Prostate gland (tissue), 2 donors: ENCODE measurements around the gene INPP5D. TPM values are rescaled to one million over a fixed set of nuclear protein-coding genes. Genes with fewer than 3 reads are reported as not detected.

Source experiments
- DNase-seq: peaks from one replicate; pipeline ENCODE4 v3.0.0-alpha.2; 2019; ENCODE audit warnings: low spot score
- H3K27ac ChIP-seq, 2 donors: fragments of 200-600 bp; sonication (generic); 2 replicates each; pipeline ENCODE4 v1.5.1; 2017 to 2019
- H3K27me3 ChIP-seq: fragments of 200-600 bp; sonication (generic); replicated peaks from 2 replicates; pipeline ENCODE4 v1.5.1; 2019; ENCODE audit not compliant: insufficient read depth
- H3K36me3 ChIP-seq, 2 donors: fragments of 200-600 bp; sonication (generic); 1 replicate in 1 of 2; 2 replicates in 1 of 2; pipeline versions ENCODE4 v1.5.1 to v1.8.1; 2017 to 2019
- H3K4me1 ChIP-seq: fragments of 200-600 bp; sonication (generic); replicated peaks from 2 replicates; pipeline ENCODE4 v1.5.1; 2019
- H3K4me3 ChIP-seq, 2 donors: fragments of 200-600 bp; sonication (generic); 2 replicates each; pipeline ENCODE4 v1.5.1; 2017 to 2019
- H3K9me3 ChIP-seq: fragments of 200-600 bp; sonication (generic); 2 replicates; pipeline ENCODE4 v1.5.1; 2017
- POLR2A ChIP-seq: fragments of 450-650 bp; IDR thresholded peaks from one replicate; pipeline ENCODE4 v1.6.1; 2016; ENCODE audit warnings: antibody characterized with exemption, mild to moderate bottlenecking
- POLR2AphosphoS5 ChIP-seq: sonication (generic); formaldehyde crosslinking; IDR thresholded peaks from one replicate; pipeline ENCODE4 v1.6.1; 2017; ENCODE audit warnings: antibody characterized with exemption
- WGBS: methylation state at CpG from one replicate; pipeline ENCODE4 v1.1.5; 2018; 5-methylcytosine and 5-hydroxymethylcytosine counted together
- intact Hi-C: fragments of 100-400 bp; cut with DNase I; formaldehyde crosslinking; loops from one replicate; pipeline ENCODE4 v1.14.2; 2022
- total RNA-seq, 2 donors: library from RNA; depleted of rRNA; stranded (reverse); fragments of >200 nt; gene quantifications; one replicate each; pipeline ENCODE4 v1.1.0, GENCODE V29; 2016
- TF ChIP-seq, protein P1 (sequence below), 4 experiments: fragments of 200-600 bp in 2 of 4; fragments of 450-650 bp in 2 of 4; sonication (generic) in 2 of 4; IDR thresholded peaks; 1 replicate in 3 of 4; 2 replicates in 1 of 4; pipeline ENCODE4 v1.5.1; 2016 to 2019; ENCODE audit warnings: antibody characterized with exemption in 4 of 4, mild to moderate bottlenecking in 2 of 4, moderate library complexity in 2 of 4

INPP5D gene
- total RNA-seq, 2 donors from 2014 or later, result 11.4 to 18.8 TPM

DNA sequence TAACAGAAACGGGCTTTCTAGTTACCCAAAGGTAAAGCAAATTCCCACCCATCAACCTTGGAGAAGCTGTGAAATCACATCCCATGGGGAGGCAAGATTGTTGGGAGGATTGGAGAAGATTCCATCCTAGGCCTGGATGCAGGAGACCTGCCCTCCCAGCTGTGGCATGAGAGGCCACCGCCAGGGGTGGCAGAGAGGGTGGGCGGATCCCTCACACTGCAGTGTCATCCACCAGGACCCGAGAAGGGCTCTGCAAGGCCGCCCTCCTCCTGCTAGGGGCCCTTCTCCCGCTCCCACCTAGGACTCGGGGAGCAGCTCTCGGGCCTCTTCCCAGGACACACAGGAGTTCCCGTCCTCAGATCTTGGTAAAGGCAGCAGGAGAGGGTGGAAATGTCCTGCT, 175.8 kb downstream of the INPP5D start:
- Histone ChIP-seq H3K36me3 (no peaks in the 10 kb centered on the region), H3K27ac (no peak overlapping the region), H3K4me3 (no peak overlapping the region), H3K4me1 (no peaks in the 10 kb centered on the region), H3K27me3 (no peaks in the 10 kb centered on the region), H3K9me3 (no peaks in the 10 kb centered on the region)
- TF ChIP-seq POLR2A (no peak), POLR2AphosphoS5 (no peak)
- TF ChIP-seq, protein P1, sequence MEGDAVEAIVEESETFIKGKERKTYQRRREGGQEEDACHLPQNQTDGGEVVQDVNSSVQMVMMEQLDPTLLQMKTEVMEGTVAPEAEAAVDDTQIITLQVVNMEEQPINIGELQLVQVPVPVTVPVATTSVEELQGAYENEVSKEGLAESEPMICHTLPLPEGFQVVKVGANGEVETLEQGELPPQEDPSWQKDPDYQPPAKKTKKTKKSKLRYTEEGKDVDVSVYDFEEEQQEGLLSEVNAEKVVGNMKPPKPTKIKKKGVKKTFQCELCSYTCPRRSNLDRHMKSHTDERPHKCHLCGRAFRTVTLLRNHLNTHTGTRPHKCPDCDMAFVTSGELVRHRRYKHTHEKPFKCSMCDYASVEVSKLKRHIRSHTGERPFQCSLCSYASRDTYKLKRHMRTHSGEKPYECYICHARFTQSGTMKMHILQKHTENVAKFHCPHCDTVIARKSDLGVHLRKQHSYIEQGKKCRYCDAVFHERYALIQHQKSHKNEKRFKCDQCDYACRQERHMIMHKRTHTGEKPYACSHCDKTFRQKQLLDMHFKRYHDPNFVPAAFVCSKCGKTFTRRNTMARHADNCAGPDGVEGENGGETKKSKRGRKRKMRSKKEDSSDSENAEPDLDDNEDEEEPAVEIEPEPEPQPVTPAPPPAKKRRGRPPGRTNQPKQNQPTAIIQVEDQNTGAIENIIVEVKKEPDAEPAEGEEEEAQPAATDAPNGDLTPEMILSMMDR (IDR thresholded peaks at IDR 0.05), result no peak
- intact Hi-C loops, result no loop called here
- 67% methylated on average over 9 of the region's 9 CpGs for WGBS
- no peak for DNase-seq

DNA sequence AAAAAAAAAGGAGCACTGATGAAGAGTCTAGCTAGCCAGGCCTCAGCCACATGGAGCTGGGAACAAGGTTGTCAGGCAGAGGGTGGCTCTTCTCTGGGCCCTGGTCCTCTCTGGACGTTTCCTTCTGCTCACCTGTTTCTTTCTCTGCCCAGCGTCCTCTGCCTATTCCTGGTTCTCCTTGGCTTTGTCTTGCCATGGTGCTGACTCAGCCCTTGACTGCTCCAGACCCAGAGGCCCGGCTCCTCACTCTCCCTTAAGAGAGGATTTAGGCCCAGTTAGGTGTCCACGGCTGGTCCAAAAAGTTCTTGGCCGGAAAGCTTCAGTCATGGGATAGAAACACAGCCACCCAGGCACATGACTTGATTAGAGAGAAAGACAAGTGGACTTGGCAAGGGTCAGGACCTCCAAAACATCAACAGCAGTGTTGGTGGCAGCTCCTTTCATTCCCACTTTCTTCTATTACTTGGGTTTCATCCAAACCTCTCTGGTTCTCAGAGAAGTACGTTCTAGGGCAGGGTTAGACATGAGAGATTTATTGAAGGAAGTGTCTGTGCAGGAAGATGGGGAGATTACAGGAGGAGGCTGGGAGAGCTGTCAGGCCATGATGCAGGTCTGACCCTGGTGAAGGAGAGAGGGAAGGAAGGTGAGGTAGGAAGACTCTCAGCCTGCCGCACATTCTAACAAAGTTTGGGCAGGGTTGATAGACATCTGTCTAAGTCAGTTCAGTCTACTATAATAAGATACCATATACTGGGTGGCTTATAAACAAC, 176.9 kb downstream of the INPP5D start:
- intact Hi-C loops, result no loop called here
- Histone ChIP-seq H3K4me1 (no peaks in the 10 kb centered on the region), H3K36me3 (no peaks in the 10 kb centered on the region), H3K27ac (no peak overlapping the region), H3K27me3 (no peaks in the 10 kb centered on the region), H3K9me3 (no peaks in the 10 kb centered on the region), H3K4me3 (no peak overlapping the region)
- no peak for DNase-seq
- TF ChIP-seq, protein P1 (IDR thresholded peaks at IDR 0.05), result no peak
- TF ChIP-seq POLR2A (no peak), POLR2AphosphoS5 (no peak)
- 79% methylated on average over 7 of the region's 7 CpGs for WGBS

DNA sequence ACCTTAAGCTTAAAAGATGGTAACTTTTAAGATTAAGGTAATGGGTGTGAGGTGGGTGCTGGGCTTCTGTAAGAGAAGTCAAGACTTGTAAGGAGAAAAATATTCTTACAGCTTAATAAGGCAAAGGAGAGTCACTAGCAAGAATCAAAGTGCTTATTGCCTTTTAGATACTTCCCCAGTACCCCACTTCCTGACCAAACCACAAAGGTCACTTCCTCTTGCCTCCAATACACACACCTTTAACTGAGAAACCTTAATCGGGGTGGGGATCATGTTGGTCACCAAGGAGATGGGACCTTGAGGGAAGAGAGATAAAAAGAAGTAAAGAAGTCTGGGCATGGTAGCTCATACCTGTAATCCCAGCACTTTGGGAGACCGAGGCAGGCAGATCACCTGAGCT, 180.8 kb downstream of the INPP5D start:
- H3K4me3 ChIP-seq, result no peak overlapping the region
- 91% methylated on average over 2 of the region's 2 CpGs for WGBS
- H3K4me1 ChIP-seq, result no peaks in the 10 kb centered on the region
- no peaks in the 10 kb centered on the region for H3K36me3 ChIP-seq
- TF ChIP-seq, protein P1 (IDR thresholded peaks at IDR 0.05), result no peak
- TF ChIP-seq POLR2A (no peak), POLR2AphosphoS5 (no peak)
- intact Hi-C loops, result no loop called here
- H3K9me3 ChIP-seq, result no peaks in the 10 kb centered on the region
- DNase-seq, result no peak
- no peaks in the 10 kb centered on the region for H3K27me3 ChIP-seq
- no peak overlapping the region for H3K27ac ChIP-seq

DNA sequence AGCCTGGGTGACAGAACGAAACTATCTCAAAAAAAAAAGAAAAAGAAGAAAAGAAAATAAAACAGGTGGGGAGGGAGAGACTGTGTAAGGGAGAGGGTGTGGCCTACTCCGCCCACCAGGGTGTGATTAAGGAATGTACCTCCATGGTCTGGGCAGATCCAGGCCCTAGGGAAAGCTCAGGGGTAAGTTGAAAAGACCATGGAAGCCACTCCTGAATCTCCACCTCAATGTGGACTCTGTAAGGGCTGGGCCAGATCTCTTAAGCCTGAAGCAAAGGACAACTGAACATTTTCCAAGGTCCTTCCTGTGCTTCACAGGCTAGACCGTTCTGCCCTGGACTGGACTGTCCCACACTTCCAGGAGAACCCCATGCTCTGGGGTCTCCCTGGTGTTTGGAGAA, 181.7 kb downstream of the INPP5D start:
- Histone ChIP-seq H3K36me3 (no peaks in the 10 kb centered on the region), H3K9me3 (no peaks in the 10 kb centered on the region), H3K27ac (no peak overlapping the region), H3K4me1 (no peaks in the 10 kb centered on the region), H3K4me3 (no peak overlapping the region), H3K27me3 (no peaks in the 10 kb centered on the region)
- intact Hi-C loops, result no loop called here
- 77% methylated on average over 3 of the region's 3 CpGs for WGBS
- DNase-seq, result no peak
- no peak for TF ChIP-seq POLR2AphosphoS5
- TF ChIP-seq, protein P1 (IDR thresholded peaks at IDR 0.05), result no peak
- TF ChIP-seq POLR2A, result no peak

DNA sequence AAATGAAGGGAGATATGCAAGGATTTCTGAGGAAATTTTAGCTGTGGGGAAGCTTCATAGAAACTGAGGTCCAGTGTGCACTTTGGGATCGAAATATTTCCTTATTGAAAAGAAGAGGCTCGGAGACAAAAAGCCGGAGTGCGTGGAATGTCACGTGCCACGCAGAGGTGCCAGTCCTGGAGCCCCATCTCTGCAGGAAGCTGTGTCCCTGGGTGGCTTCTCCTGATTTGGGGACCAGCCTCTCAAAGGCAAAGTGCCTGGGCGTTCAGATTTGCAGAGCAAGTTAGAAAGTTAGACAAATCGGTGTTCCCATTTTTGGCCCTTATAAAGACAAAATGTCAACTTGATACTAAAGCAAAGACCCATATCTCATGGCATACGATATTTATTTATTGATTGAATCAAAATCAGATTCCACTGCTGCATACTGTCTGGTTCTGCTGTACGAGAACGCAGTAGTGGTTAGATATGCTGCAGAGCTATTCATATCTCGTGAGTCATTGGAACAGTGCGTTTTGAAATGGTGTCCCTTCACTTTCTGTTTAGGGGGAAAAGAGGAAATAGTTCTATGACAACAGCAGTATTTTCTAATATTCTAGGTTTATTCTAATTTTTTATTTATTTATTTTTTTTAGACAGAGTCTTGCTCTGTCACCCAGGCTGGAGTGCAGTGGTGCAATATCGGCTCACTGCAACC, 182.2 kb downstream of the INPP5D start:
- Histone ChIP-seq H3K36me3 (no peaks in the 10 kb centered on the region), H3K4me1 (no peaks in the 10 kb centered on the region), H3K27me3 (no peaks in the 10 kb centered on the region), H3K4me3 (no peak overlapping the region), H3K27ac (no peak overlapping the region), H3K9me3 (no peaks in the 10 kb centered on the region)
- no peak for DNase-seq
- 84% methylated on average over 14 of the region's 14 CpGs for WGBS
- intact Hi-C loops, result no loop called here
- TF ChIP-seq POLR2AphosphoS5, result no peak
- TF ChIP-seq POLR2A, result no peak
- TF ChIP-seq, protein P1 (IDR thresholded peaks at IDR 0.05), result no peak
